HepG2 (cell line): ENCODE results near the gene HEXD. TPM values are rescaled to one million over a fixed set of nuclear protein-coding genes. Genes with fewer than 3 reads are reported as not detected.

ENCODE experiments used
- CBFB ChIP-seq: sonication (generic); formaldehyde crosslinking; IDR thresholded peaks from 2 replicates; pipeline ENCODE4 v1.4.0; 2020; ENCODE audit warnings: missing genetic modification reagents
- FOXP1 ChIP-seq, 2 experiments: fragments of 450-650 bp in 1 of 2; IDR thresholded peaks; 2 replicates each; pipeline ENCODE4 v1.6.1; 2017 to 2018; ENCODE audit warnings: antibody characterized with exemption in 1 of 2
- HNRNPL ChIP-seq: fragments of 200-400 bp; formaldehyde crosslinking; IDR thresholded peaks from 2 replicates; pipeline ENCODE4 v1.6.1; 2017; ENCODE audit warnings: mild to moderate bottlenecking, low read depth, low read length
- HNRNPUL1 ChIP-seq: fragments of 200-400 bp; formaldehyde crosslinking; IDR thresholded peaks from 2 replicates; pipeline ENCODE4 v1.6.1; 2017; ENCODE audit warnings: low read depth, mild to moderate bottlenecking, low read length, moderate library complexity
- STAG1 ChIP-seq: sonication (generic); formaldehyde crosslinking; IDR thresholded peaks from 2 replicates; pipeline ENCODE4 v1.4.0; 2020; ENCODE audit warnings: missing genetic modification reagents
- TP53 ChIP-seq: sonication (generic); formaldehyde crosslinking; conservative IDR thresholded peaks from 2 replicates; pipeline ENCODE4 v1.4.0; 2020; ENCODE audit warnings: missing genetic modification reagents
- ZNF431 ChIP-seq: sonication (generic); formaldehyde crosslinking; IDR thresholded peaks from 2 replicates; pipeline ENCODE4 v1.9.0; 2022; ENCODE audit warnings: missing genetic modification reagents, low read depth, mild to moderate bottlenecking, borderline replicate concordance
- ZNF530 ChIP-seq: sonication (generic); formaldehyde crosslinking; IDR thresholded peaks from 2 replicates; pipeline ENCODE4 v1.5.0; 2020; ENCODE audit warnings: low read depth, mild to moderate bottlenecking, missing genetic modification reagents
- polyA plus RNA-seq, 8 experiments: library from polyadenylated mRNA; depleted of rRNA in 3 of 8; stranded (reverse) in 7 of 8; unstranded in 1 of 8; fragments of >200 nt; fragmentation: Illumina TruSeq in 4 of 8; extraction: Trizol in 4 of 8; gene quantifications; 2 replicates each; pipeline versions ENCODE4 v1.2.1 to v1.2.3, GENCODE V29; 2011 to 2016; ENCODE audit warnings: low read depth in 4 of 8, missing spikeins in 1 of 8, mixed read lengths in 1 of 8; ENCODE audit not compliant: insufficient read depth in 1 of 8
- total RNA-seq, 5 experiments: library from RNA; depleted of rRNA; stranded (reverse); fragments of >200 nt; fragmentation: Illumina TruSeq; extraction: Trizol; gene quantifications; 2 replicates each; pipeline ENCODE4 v1.2.3, GENCODE V29; 2016; ENCODE audit warnings: low read depth in 1 of 5
- TF ChIP-seq, protein P1 (sequence below): sonication (generic); formaldehyde crosslinking; IDR thresholded peaks from 2 replicates; pipeline ENCODE4 v1.5.1; 2020; ENCODE audit warnings: missing genetic modification reagents, mild to moderate bottlenecking, borderline replicate concordance
- TF ChIP-seq, protein P2 (sequence below): sonication (generic); formaldehyde crosslinking; IDR thresholded peaks from 2 replicates; pipeline ENCODE4 v1.4.0; 2020; ENCODE audit warnings: mild to moderate bottlenecking, missing genetic modification reagents
- TF ChIP-seq, protein P3 (sequence below), 2 experiments: sonication (generic) in 1 of 2; formaldehyde crosslinking in 1 of 2; IDR thresholded peaks; 2 replicates each; pipeline versions ENCODE4 v1.4.0 to v1.6.1; 2016 to 2020; ENCODE audit warnings: borderline replicate concordance in 1 of 2, low read depth in 1 of 2, mild to moderate bottlenecking in 1 of 2, missing genetic modification reagents in 1 of 2

Gene HEXD
- total and polyA plus RNA-seq, 2 of the 13 experiments (the other 11 are each of a cell fraction or from before 2014, with no cell fraction given): 22.3 to 41.8 TPM

DNA sequence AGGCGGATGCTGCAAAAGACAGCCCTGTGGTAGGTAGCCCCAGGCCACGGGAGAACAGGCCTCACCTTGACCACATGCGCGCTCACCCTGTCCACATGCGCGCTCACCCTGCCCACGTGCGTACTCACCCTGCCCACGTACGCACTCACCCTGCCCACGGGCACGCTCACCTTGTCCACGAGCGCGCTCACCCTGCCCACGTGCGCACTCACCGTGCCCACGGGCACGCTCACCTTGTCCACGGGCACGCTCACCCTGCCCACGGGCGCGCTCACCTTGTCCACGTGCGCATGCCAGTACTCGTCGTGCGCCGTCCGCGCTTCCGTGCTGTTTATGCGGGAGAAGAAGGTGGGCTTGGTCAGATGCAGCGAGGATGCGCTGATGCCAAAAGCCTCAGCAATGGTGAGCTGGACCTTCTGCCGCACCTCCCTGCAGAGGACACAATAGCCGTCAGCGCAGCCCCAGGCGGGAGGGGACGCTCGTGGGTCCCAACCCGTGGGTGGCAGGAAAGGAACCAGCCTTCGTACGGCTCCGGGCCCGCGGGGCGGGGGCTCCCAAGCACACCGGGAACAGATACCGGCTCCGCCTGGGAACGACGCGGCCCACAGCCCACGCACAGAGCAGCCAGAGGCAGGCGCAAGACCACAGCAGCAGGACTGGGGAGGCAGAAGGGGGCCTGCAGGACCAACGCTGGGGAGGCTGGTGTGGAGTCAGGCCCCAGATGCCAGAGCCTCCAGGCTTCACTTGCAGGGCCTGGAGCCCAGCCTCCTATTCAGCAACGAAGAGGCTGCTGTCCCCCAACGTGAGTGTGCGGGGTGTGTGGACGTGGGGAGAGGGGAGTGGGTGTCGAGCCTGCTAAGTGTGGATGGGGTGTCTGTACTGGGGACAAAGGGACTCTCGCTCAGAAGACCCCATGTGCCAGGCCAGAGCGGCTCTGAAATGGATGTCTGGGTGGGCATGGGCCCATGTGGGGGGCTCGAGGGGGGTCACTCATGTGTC lies 14.2 kb upstream of the HEXD start (continued):
- TF ChIP-seq, protein P1, sequence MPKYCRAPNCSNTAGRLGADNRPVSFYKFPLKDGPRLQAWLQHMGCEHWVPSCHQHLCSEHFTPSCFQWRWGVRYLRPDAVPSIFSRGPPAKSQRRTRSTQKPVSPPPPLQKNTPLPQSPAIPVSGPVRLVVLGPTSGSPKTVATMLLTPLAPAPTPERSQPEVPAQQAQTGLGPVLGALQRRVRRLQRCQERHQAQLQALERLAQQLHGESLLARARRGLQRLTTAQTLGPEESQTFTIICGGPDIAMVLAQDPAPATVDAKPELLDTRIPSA (CRISPR knock-in tag): no peak
- TF ChIP-seq HNRNPL (peak; percentile 70; the same call in 1 of the 2 replicates), STAG1 (CRISPR knock-in tag) (no peak), HNRNPUL1 (no peak), FOXP1 (IDR thresholded peaks at IDR 0.05) (no peak), FOXP1 (CRISPR knock-in tag; IDR thresholded peaks at IDR 0.05) (no peak), TP53 (CRISPR knock-in tag) (no peak), CBFB (CRISPR knock-in tag) (no peak), ZNF431 (CRISPR knock-in tag) (no peak), ZNF530 (CRISPR knock-in tag) (no peak)
- TF ChIP-seq, protein P2, sequence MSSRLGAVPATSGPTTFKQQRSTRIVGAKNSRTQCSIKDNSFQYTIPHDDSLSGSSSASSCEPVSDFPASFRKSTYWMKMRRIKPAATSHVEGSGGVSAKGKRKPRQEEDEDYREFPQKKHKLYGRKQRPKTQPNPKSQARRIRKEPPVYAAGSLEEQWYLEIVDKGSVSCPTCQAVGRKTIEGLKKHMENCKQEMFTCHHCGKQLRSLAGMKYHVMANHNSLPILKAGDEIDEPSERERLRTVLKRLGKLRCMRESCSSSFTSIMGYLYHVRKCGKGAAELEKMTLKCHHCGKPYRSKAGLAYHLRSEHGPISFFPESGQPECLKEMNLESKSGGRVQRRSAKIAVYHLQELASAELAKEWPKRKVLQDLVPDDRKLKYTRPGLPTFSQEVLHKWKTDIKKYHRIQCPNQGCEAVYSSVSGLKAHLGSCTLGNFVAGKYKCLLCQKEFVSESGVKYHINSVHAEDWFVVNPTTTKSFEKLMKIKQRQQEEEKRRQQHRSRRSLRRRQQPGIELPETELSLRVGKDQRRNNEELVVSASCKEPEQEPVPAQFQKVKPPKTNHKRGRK: no peak
- TF ChIP-seq, protein P3, sequence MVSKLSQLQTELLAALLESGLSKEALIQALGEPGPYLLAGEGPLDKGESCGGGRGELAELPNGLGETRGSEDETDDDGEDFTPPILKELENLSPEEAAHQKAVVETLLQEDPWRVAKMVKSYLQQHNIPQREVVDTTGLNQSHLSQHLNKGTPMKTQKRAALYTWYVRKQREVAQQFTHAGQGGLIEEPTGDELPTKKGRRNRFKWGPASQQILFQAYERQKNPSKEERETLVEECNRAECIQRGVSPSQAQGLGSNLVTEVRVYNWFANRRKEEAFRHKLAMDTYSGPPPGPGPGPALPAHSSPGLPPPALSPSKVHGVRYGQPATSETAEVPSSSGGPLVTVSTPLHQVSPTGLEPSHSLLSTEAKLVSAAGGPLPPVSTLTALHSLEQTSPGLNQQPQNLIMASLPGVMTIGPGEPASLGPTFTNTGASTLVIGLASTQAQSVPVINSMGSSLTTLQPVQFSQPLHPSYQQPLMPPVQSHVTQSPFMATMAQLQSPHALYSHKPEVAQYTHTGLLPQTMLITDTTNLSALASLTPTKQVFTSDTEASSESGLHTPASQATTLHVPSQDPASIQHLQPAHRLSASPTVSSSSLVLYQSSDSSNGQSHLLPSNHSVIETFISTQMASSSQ (IDR thresholded peaks at IDR 0.05; ENCODE audit: low read depth): no peak
- TF ChIP-seq, protein P3 (CRISPR knock-in tag; IDR thresholded peaks at IDR 0.05; ENCODE audit: borderline replicate concordance): no peak
